HepG2 (cell line): ENCODE results near the gene PLLP. TPM values are rescaled to one million over a fixed set of nuclear protein-coding genes. Genes with fewer than 3 reads are reported as not detected.
A peak's percentile ranks its signal among the peaks of the same experiment; 100 is the strongest.

Source experiments
- ATAC-seq: fragments of 200-7000 bp; cut with Tn5 transposase; 3 replicates; pipeline ENCODE4 v1.9.1; 2020; ENCODE audit warnings: mild to moderate bottlenecking, moderate library complexity
- BruUV-seq: library from RNA; stranded (reverse); fragments of 400-500 nt; replicated peaks from 2 replicates; lab custom pipeline; 2021; lab: Mats Ljungman, UMichigan
- CTCF ChIA-PET: fragments of 300-600 bp; formaldehyde crosslinking; extraction: SDS; loops from one replicate; lab custom pipeline; 2021; ENCODE audit warnings: low total read pairs, inconsistent platforms, low intra/inter-chr PET ratio; lab: Yijun Ruan, JAX
- POLR2A ChIA-PET: fragments of 350-600 bp; sonication (Branson Sonifier 250); formaldehyde crosslinking; loops from one replicate; lab custom pipeline; 2020; ENCODE audit warnings: antibody characterized with exemption, inconsistent platforms; lab: Yijun Ruan, JAX
- DNase-seq: peaks from one replicate; pipeline ENCODE4 v3.0.0-alpha.2; 2015; ENCODE audit warnings: low spot score
- FAIRE-seq: peaks from 3 replicates; lab custom pipeline; 2011; peaks lifted over from hg19 to GRCh38; lab: Jason Lieb, UNC
- H2AFZ ChIP-seq: one replicate; pipeline ENCODE4 v1.6.1; 2011; ENCODE audit warnings: low read length, inconsistent platforms
- H3K27ac ChIP-seq: fragments of 300-600 bp; 3 replicates; pipeline ENCODE4 v1.8.0; 2011; ENCODE audit warnings: mixed run types, mild to moderate bottlenecking, mixed read lengths, low read length, inconsistent platforms; ENCODE audit not compliant: insufficient read depth; ENCODE audit errors: extremely low read length
- H3K27me3 ChIP-seq, 2 experiments: fragments of 200-600 bp in 1 of 2; 2 replicates in 1 of 2; 3 replicates in 1 of 2; pipeline versions ENCODE4 v1.6.0 to v1.8.0; 2011; ENCODE audit warnings: low read length in 2 of 2, mild to moderate bottlenecking in 2 of 2, moderate library complexity in 2 of 2, inconsistent platforms in 1 of 2; ENCODE audit not compliant: insufficient read depth in 2 of 2, control insufficient read depth in 1 of 2
- H3K36me3 ChIP-seq, 2 experiments: fragments of 200-600 bp in 1 of 2; replicated peaks in 1 of 2; 2 replicates in 1 of 2; 3 replicates in 1 of 2; pipeline versions ENCODE4 v1.5.1 to v1.8.0; 2011; ENCODE audit warnings: low read length in 2 of 2, inconsistent platforms in 1 of 2; ENCODE audit not compliant: insufficient read depth in 2 of 2, control insufficient read depth in 1 of 2
- H3K4me1 ChIP-seq: 2 replicates; pipeline ENCODE4 v1.5.1; 2012; ENCODE audit warnings: low read length, inconsistent platforms; ENCODE audit not compliant: insufficient read depth
- H3K4me2 ChIP-seq: 2 replicates; pipeline ENCODE4 v1.6.0; 2011; ENCODE audit warnings: low read depth, low read length, inconsistent platforms
- H3K4me3 ChIP-seq, 3 experiments: fragments of 200-600 bp in 1 of 3; sonication (generic), shearing (Covaris generic) in 1 of 3; replicated peaks in 1 of 3; 2 replicates each; pipeline ENCODE4 v1.5.1; 2011 to 2016; ENCODE audit warnings: low read length in 3 of 3, inconsistent platforms in 2 of 3, low read depth in 2 of 3, mild to moderate bottlenecking in 2 of 3, control low read depth in 1 of 3, mixed read lengths in 1 of 3; ENCODE audit not compliant: insufficient read depth in 1 of 3
- H3K79me2 ChIP-seq: one replicate; pipeline ENCODE4 v1.6.1; 2011; ENCODE audit warnings: low read length, inconsistent platforms; ENCODE audit not compliant: insufficient read depth
- H3K9ac ChIP-seq: 2 replicates; pipeline ENCODE4 v1.6.0; 2011; ENCODE audit warnings: mild to moderate bottlenecking, low read depth, low read length, inconsistent platforms; ENCODE audit not compliant: insufficient read depth
- H3K9me3 ChIP-seq: 2 replicates; pipeline ENCODE4 v1.5.1; 2012; ENCODE audit warnings: mild to moderate bottlenecking, low read length
- H4K20me1 ChIP-seq: 2 replicates; pipeline ENCODE4 v1.6.0; 2011; ENCODE audit warnings: inconsistent platforms, mild to moderate bottlenecking, low read length, moderate library complexity; ENCODE audit not compliant: insufficient read depth
- ARNT ChIP-seq: fragments of 450-650 bp; IDR thresholded peaks from 2 replicates; pipeline ENCODE4 v1.6.1; 2017
- ATRX ChIP-seq: sonication (generic); formaldehyde crosslinking; IDR thresholded peaks from 2 replicates; pipeline ENCODE4 v1.4.0; 2020; ENCODE audit warnings: missing genetic modification reagents, borderline replicate concordance
- ZNF10 ChIP-seq: sonication (generic); formaldehyde crosslinking; IDR thresholded peaks from 2 replicates; pipeline ENCODE4 v1.4.0; 2020; ENCODE audit warnings: mild to moderate bottlenecking, low read depth, missing genetic modification reagents, borderline replicate concordance
- ZNF12 ChIP-seq: sonication (generic); formaldehyde crosslinking; IDR thresholded peaks from 2 replicates; pipeline ENCODE4 v1.5.0; 2020; ENCODE audit warnings: missing genetic modification reagents
- ZNF205 ChIP-seq: IDR thresholded peaks from 2 replicates; pipeline ENCODE4 v1.6.1; 2018; ENCODE audit warnings: missing biosample characterization, missing genetic modification reagents
- ZNF256 ChIP-seq: sonication (generic); formaldehyde crosslinking; conservative IDR thresholded peaks from 2 replicates; pipeline ENCODE4 v1.4.0; 2020; ENCODE audit warnings: missing genetic modification reagents
- ZNF260 ChIP-seq: sonication (generic); formaldehyde crosslinking; IDR thresholded peaks from 2 replicates; pipeline ENCODE4 v1.4.0; 2020; ENCODE audit warnings: missing genetic modification reagents, low read depth, mild to moderate bottlenecking, borderline replicate concordance
- ZNF564 ChIP-seq: sonication (generic); formaldehyde crosslinking; IDR thresholded peaks from 2 replicates; pipeline ENCODE4 v1.8.1; 2023; ENCODE audit warnings: mild to moderate bottlenecking, missing genetic modification reagents
- ZSCAN12 ChIP-seq: sonication (generic); formaldehyde crosslinking; IDR thresholded peaks from 2 replicates; pipeline ENCODE4 v1.9.0; 2021; ENCODE audit warnings: mild to moderate bottlenecking, missing genetic modification reagents
- WGBS: methylation state at CpG from one replicate; pipeline ENCODE4 v1.1.6; 2017; ENCODE audit warnings: low lambda C conversion rate; 5-methylcytosine and 5-hydroxymethylcytosine counted together
- in situ Hi-C: cut with HindIII; loops from 2 replicates; pipeline ENCODE4 v1.10.0; 2017; ENCODE audit warnings: low pct_unique_long_range_greater_than_20kb; ENCODE audit not compliant: extremely low pct_ligation_motif_present
- intact Hi-C: fragments of 100-400 bp; cut with micrococcal nuclease; formaldehyde crosslinking; loops from one replicate; pipeline ENCODE4 v1.10.0; 2022; ENCODE audit not compliant: unreplicated experiment
- polyA plus RNA-seq, 8 experiments: library from polyadenylated mRNA; depleted of rRNA in 3 of 8; stranded (reverse) in 7 of 8; unstranded in 1 of 8; fragments of >200 nt; fragmentation: Illumina TruSeq in 4 of 8; extraction: Trizol in 4 of 8; gene quantifications; 2 replicates each; pipeline versions ENCODE4 v1.2.1 to v1.2.3, GENCODE V29; 2011 to 2016; ENCODE audit warnings: low read depth in 4 of 8, missing spikeins in 1 of 8, mixed read lengths in 1 of 8; ENCODE audit not compliant: insufficient read depth in 1 of 8
- total RNA-seq, 5 experiments: library from RNA; depleted of rRNA; stranded (reverse); fragments of >200 nt; fragmentation: Illumina TruSeq; extraction: Trizol; gene quantifications; 2 replicates each; pipeline ENCODE4 v1.2.3, GENCODE V29; 2016; ENCODE audit warnings: low read depth in 1 of 5
- TF ChIP-seq, protein P1 (sequence below): sonication (generic); formaldehyde crosslinking; IDR thresholded peaks from 2 replicates; pipeline ENCODE4 v1.9.0; 2021; ENCODE audit warnings: missing genetic modification reagents, mild to moderate bottlenecking, borderline replicate concordance

Gene PLLP
- total and polyA plus RNA-seq, 2 of the 13 experiments (the other 11 are each of a cell fraction or from before 2014, with no cell fraction given) = 60.6 to 127 TPM

DNA sequence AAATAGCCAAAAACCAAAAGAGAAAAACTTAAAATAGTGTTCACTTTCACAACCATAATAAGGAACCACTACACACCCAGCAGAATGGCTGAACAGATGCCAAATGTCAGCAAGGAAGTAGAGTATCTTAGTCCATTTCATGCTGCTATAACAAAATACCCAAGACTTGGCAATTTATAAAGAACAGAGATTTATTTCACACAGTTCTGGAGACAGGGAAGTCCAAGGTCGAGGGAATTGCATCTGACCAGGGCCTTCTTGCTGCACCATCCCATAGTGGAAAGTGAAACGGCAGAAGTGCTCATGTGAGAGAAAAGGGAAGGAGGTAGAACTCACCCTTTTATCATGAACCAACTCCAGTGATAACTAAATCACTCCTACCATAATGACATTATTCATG, 40.3 kb upstream of the PLLP start:
- ChIA-PET CTCF (no interaction called here), POLR2A (no interaction called here)
- H3K36me3 ChIP-seq = no peaks in the 10 kb centered on the region
- no peak for FAIRE-seq
- H3K4me3 ChIP-seq = no peak overlapping the region
- BruUV-seq = no TSS peak
- peaks cover 12% of the 10 kb centered on the region; the same call in 1 of the 2 replicates for H3K4me1 ChIP-seq
- in situ Hi-C loops (no loop called here), intact Hi-C loops (no loop called here)
- ATAC-seq = no peak; the same call in 2 of the 3 replicates
- no peaks in the 10 kb centered on the region for H3K79me2 ChIP-seq
- H3K4me2 ChIP-seq = no peak overlapping the region
- H3K27ac ChIP-seq = no peak overlapping the region
- no peaks in the 10 kb centered on the region for H3K27me3 ChIP-seq
- no peak for TF ChIP-seq ZSCAN12 (CRISPR knock-in tag)
- TF ChIP-seq ZNF12 (CRISPR knock-in tag) = peak; percentile 61
- no peak for TF ChIP-seq ZNF205 (CRISPR knock-in tag)
- peak; percentile 64; the same call in 1 of the 2 replicates for TF ChIP-seq ZNF564 (CRISPR knock-in tag)
- TF ChIP-seq ZNF260 (CRISPR knock-in tag) = no peak
- no peak for TF ChIP-seq ATRX (CRISPR knock-in tag)
- TF ChIP-seq, protein P1, sequence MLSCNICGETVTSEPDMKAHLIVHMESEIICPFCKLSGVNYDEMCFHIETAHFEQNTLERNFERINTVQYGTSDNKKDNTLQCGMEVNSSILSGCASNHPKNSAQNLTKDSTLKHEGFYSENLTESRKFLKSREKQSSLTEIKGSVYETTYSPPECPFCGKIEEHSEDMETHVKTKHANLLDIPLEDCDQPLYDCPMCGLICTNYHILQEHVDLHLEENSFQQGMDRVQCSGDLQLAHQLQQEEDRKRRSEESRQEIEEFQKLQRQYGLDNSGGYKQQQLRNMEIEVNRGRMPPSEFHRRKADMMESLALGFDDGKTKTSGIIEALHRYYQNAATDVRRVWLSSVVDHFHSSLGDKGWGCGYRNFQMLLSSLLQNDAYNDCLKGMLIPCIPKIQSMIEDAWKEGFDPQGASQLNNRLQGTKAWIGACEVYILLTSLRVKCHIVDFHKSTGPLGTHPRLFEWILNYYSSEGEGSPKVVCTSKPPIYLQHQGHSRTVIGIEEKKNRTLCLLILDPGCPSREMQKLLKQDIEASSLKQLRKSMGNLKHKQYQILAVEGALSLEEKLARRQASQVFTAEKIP (CRISPR knock-in tag) = no peak
- TF ChIP-seq ARNT = no peak
- no peak for TF ChIP-seq ZNF256
- TF ChIP-seq ZNF10 (CRISPR knock-in tag) = no peak
- H3K9ac ChIP-seq = no peak overlapping the region
- H2AFZ ChIP-seq = no peak overlapping the region
- no peak for DNase-seq
- WGBS = 0% methylated on average over 2 of the region's 2 CpGs
- H4K20me1 ChIP-seq = no peaks in the 10 kb centered on the region
- H3K9me3 ChIP-seq = no peaks in the 10 kb centered on the region
